ENCODE measurements around the gene TMEM95.
"Not testable (repeated sequence)": the region's sequence is repeated elsewhere in the genome, so short reads cannot be mapped to it uniquely, and the experiment has no call there.

TMEM95 gene

GRCh38 chr17:7330638-7331015 lies 24.3 kb upstream of the TMEM95 start:
- Histone ChIP-seq H3K27me3 (ENCODE audit: control insufficient read depth in 5 of 5, insufficient read depth in 4 of 5, low read length in 5 of 5) (peaks cover 8 to 25% (median 19%) of the 10 kb centered on the region in 5 donors), H3K36me3 (ENCODE audit: control insufficient read depth in 5 of 5, insufficient read depth in 5 of 5, low read length in 5 of 5) (peaks cover 0 to 16% (median 11%) of the 10 kb centered on the region in 5 donors), H3K9me3 (ENCODE audit: control insufficient read depth in 5 of 5, low read length in 5 of 5) (no peaks in the 10 kb centered on the region), H3K4me3 (ENCODE audit: low read depth in 1 of 5, low read length in 5 of 5) (peak overlapping the region in 4 of 5 donors; percentile 22 to 94 (median 90)), H3K4me1 (ENCODE audit: control insufficient read depth in 5 of 5, insufficient read depth in 5 of 5, low read length in 5 of 5) (peaks cover 3 to 29% (median 20%) of the 10 kb centered on the region in 5 donors), H3K27ac (ENCODE audit: low read depth, low read length) (peak overlapping the region; percentile 85), H3K9ac (ENCODE audit: low read length in 5 of 5) (no peak overlapping the region)

GRCh38 chr17:7332111-7332510 lies 22.8 kb upstream of the TMEM95 start:
- peaks cover 3 to 29% (median 20%) of the 10 kb centered on the region in 5 donors for H3K4me1 ChIP-seq (ENCODE audit: control insufficient read depth in 5 of 5, insufficient read depth in 5 of 5, low read length in 5 of 5)
- H3K9me3 ChIP-seq (ENCODE audit: control insufficient read depth in 5 of 5, low read length in 5 of 5), result no peaks in the 10 kb centered on the region
- no peak overlapping the region for H3K4me3 ChIP-seq (ENCODE audit: low read depth in 1 of 5, low read length in 5 of 5)
- no peak overlapping the region for H3K27ac ChIP-seq (ENCODE audit: low read depth, low read length)
- H3K9ac ChIP-seq (ENCODE audit: low read length in 5 of 5), result no peak overlapping the region
- H3K27me3 ChIP-seq (ENCODE audit: control insufficient read depth in 5 of 5, insufficient read depth in 4 of 5, low read length in 5 of 5), result peaks cover 15 to 35% (median 29%) of the 10 kb centered on the region in 5 donors
- H3K36me3 ChIP-seq (ENCODE audit: control insufficient read depth in 5 of 5, insufficient read depth in 5 of 5, low read length in 5 of 5), result peaks cover 0 to 3% (median 0%) of the 10 kb centered on the region in 5 donors

- not testable (repeated sequence) for H3K9ac ChIP-seq (ENCODE audit: low read length in 5 of 5); H3K36me3 ChIP-seq (ENCODE audit: control insufficient read depth in 5 of 5, insufficient read depth in 5 of 5, low read length in 5 of 5); H3K9me3 ChIP-seq (ENCODE audit: control insufficient read depth in 5 of 5, low read length in 5 of 5); H3K4me3 ChIP-seq (ENCODE audit: low read depth in 1 of 5, low read length in 5 of 5); H3K27ac ChIP-seq (ENCODE audit: low read depth, low read length)
- Histone ChIP-seq H3K27me3 (ENCODE audit: control insufficient read depth in 5 of 5, insufficient read depth in 4 of 5, low read length in 5 of 5) (peaks cover 15 to 37% (median 29%) of the 10 kb centered on the region in 5 donors), H3K4me1 (ENCODE audit: control insufficient read depth in 5 of 5, insufficient read depth in 5 of 5, low read length in 5 of 5) (peaks cover 3 to 26% (median 20%) of the 10 kb centered on the region in 5 donors)
Observed at GRCh38 chr17:7332600-7333069, 22.3 kb upstream of the TMEM95 start.

DNA sequence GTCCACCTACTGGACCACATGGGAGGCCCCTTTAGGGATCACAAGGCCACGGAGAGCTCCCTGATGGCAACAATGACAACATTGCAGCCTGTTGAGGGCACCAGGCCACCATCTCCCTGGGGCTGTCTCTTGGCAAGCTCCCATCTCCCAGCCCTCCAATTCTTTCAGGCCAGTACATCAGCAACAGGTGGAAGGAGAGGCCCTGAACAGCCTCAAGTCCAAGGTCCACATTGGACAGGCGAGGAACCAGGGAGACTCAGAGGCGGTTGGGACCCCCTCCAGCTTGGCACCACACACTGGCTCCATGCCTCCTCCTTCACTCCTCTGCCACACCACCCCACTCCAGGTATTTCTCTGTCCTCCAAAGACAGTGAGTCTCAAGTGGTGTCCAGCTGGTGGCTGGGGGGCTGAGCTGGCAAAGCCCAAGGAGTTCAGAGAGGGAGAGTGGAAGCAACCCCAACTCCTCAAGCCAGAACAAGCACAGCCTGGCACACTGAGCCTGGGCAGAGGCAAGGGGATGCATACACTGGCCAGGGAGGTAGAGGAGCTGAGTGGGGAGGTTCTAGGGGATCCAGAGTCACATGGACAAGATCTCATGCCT lies 19.9 kb upstream of the TMEM95 start:
- peaks cover 15 to 37% (median 29%) of the 10 kb centered on the region in 5 donors for H3K27me3 ChIP-seq (ENCODE audit: control insufficient read depth in 5 of 5, insufficient read depth in 4 of 5, low read length in 5 of 5)
- H3K27ac ChIP-seq (ENCODE audit: low read depth, low read length), result no peak overlapping the region
- no peak overlapping the region for H3K9ac ChIP-seq (ENCODE audit: low read length in 5 of 5)
- no peak overlapping the region for H3K4me3 ChIP-seq (ENCODE audit: low read depth in 1 of 5, low read length in 5 of 5)
- H3K36me3 ChIP-seq (ENCODE audit: control insufficient read depth in 5 of 5, insufficient read depth in 5 of 5, low read length in 5 of 5), result no peaks in the 10 kb centered on the region
- no peaks in the 10 kb centered on the region for H3K9me3 ChIP-seq (ENCODE audit: control insufficient read depth in 5 of 5, low read length in 5 of 5)
- H3K4me1 ChIP-seq (ENCODE audit: control insufficient read depth in 5 of 5, insufficient read depth in 5 of 5, low read length in 5 of 5), result peaks cover 0 to 8% (median 6%) of the 10 kb centered on the region in 5 donors

- H3K9ac ChIP-seq (ENCODE audit: low read length in 5 of 5); H3K27ac ChIP-seq (ENCODE audit: low read depth, low read length); H3K9me3 ChIP-seq (ENCODE audit: control insufficient read depth in 5 of 5, low read length in 5 of 5); H3K4me3 ChIP-seq (ENCODE audit: low read depth in 1 of 5, low read length in 5 of 5); H3K4me1 ChIP-seq (ENCODE audit: control insufficient read depth in 5 of 5, insufficient read depth in 5 of 5, low read length in 5 of 5); H3K36me3 ChIP-seq (ENCODE audit: control insufficient read depth in 5 of 5, insufficient read depth in 5 of 5, low read length in 5 of 5): not testable (repeated sequence)
- H3K27me3 ChIP-seq (ENCODE audit: control insufficient read depth in 5 of 5, insufficient read depth in 4 of 5, low read length in 5 of 5), result peaks cover 15 to 37% (median 29%) of the 10 kb centered on the region in 5 donors
Observed at GRCh38 chr17:7335765-7336164, 19.2 kb upstream of the TMEM95 start.

GRCh38 chr17:7336240-7337175 lies 18.4 kb upstream of the TMEM95 start, which contains the start of gene ACAP1:
ACAP1 (plus strand) TSS chr17:7336529; CDS start chr17:7336735, 206 bp downstream.
- H3K27me3 ChIP-seq (ENCODE audit: control insufficient read depth in 5 of 5, insufficient read depth in 4 of 5, low read length in 5 of 5), result peaks cover 17 to 37% (median 29%) of the 10 kb centered on the region in 5 donors
- H3K36me3 ChIP-seq (ENCODE audit: control insufficient read depth in 5 of 5, insufficient read depth in 5 of 5, low read length in 5 of 5), result no peaks in the 10 kb centered on the region
- no peaks in the 10 kb centered on the region for H3K4me1 ChIP-seq (ENCODE audit: control insufficient read depth in 5 of 5, insufficient read depth in 5 of 5, low read length in 5 of 5)
- H3K4me3 ChIP-seq (ENCODE audit: low read depth in 1 of 5, low read length in 5 of 5), result peak within 1 kb of the TSS in 2 of 5 donors; percentile 25 to 26
- peak within 1 kb of the TSS in 1 of 5 donors; percentile 23 for H3K9ac ChIP-seq (ENCODE audit: low read length in 5 of 5)
- no peak within 1 kb of the TSS for H3K27ac ChIP-seq (ENCODE audit: low read depth, low read length)
- H3K9me3 ChIP-seq (ENCODE audit: control insufficient read depth in 5 of 5, low read length in 5 of 5), result no peaks in the 10 kb centered on the region

- H3K27me3 ChIP-seq (ENCODE audit: control insufficient read depth in 5 of 5, insufficient read depth in 4 of 5, low read length in 5 of 5), result peaks cover 23 to 37% (median 31%) of the 10 kb centered on the region in 5 donors
- H3K9me3 ChIP-seq (ENCODE audit: control insufficient read depth in 5 of 5, low read length in 5 of 5); H3K4me1 ChIP-seq (ENCODE audit: control insufficient read depth in 5 of 5, insufficient read depth in 5 of 5, low read length in 5 of 5); H3K9ac ChIP-seq (ENCODE audit: low read length in 5 of 5); H3K4me3 ChIP-seq (ENCODE audit: low read depth in 1 of 5, low read length in 5 of 5); H3K27ac ChIP-seq (ENCODE audit: low read depth, low read length); H3K36me3 ChIP-seq (ENCODE audit: control insufficient read depth in 5 of 5, insufficient read depth in 5 of 5, low read length in 5 of 5): not testable (repeated sequence)
Observed at GRCh38 chr17:7337600-7337999, 17.4 kb upstream of the TMEM95 start.

DNA sequence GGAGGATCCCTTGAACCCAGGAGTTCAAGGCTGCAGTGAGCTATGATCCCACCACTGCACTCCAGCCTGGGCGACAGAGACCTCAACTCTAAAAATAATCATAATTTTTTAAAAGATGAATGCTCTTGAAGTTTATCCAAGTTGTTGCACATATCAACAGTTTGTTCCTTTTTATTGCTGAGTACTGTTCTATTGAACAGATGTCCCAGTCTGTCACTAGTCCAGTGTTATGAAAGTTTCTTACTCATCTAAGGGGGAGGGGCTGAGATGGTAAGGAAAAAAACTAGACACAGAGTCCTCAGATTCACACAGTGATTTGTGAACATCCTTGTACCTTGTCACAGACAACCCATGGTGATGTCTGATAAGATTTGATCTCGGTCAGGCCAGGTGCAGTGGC lies 14.8 kb upstream of the TMEM95 start:
- no peaks in the 10 kb centered on the region for H3K36me3 ChIP-seq (ENCODE audit: control insufficient read depth in 5 of 5, insufficient read depth in 5 of 5, low read length in 5 of 5)
- peaks cover 16 to 24% (median 20%) of the 10 kb centered on the region in 5 donors for H3K27me3 ChIP-seq (ENCODE audit: control insufficient read depth in 5 of 5, insufficient read depth in 4 of 5, low read length in 5 of 5)
- peaks cover 0 to 4% (median 0%) of the 10 kb centered on the region in 5 donors for H3K4me1 ChIP-seq (ENCODE audit: control insufficient read depth in 5 of 5, insufficient read depth in 5 of 5, low read length in 5 of 5)
- H3K9me3 ChIP-seq (ENCODE audit: control insufficient read depth in 5 of 5, low read length in 5 of 5), result no peaks in the 10 kb centered on the region
- no peak overlapping the region for H3K9ac ChIP-seq (ENCODE audit: low read length in 5 of 5)
- H3K4me3 ChIP-seq (ENCODE audit: low read depth in 1 of 5, low read length in 5 of 5), result no peak overlapping the region
- H3K27ac ChIP-seq (ENCODE audit: low read depth, low read length), result no peak overlapping the region

DNA sequence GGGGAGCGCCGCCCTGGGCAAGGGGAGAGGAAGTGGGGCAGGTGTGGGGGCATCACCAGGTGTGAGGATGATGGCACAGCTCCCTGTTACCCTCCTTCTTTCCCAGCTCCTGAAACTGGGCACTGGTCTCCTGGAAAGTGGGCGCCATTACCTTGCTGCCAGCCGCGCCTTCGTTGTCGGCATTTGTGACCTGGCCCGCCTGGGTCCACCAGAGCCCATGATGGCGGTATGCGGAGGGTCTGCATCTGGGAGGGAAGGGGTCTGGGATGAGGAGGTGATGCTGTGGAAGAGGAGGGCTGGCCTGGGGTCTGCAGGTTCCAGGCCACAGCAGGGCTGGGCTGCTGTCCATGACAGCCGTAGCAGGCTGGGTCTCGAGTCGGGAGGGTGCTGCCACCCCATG lies 13.1 kb upstream of the TMEM95 start:
- Histone ChIP-seq H3K9ac (ENCODE audit: low read length in 5 of 5) (no peak overlapping the region), H3K4me3 (ENCODE audit: low read depth in 1 of 5, low read length in 5 of 5) (no peak overlapping the region), H3K27ac (ENCODE audit: low read depth, low read length) (no peak overlapping the region), H3K27me3 (ENCODE audit: control insufficient read depth in 5 of 5, insufficient read depth in 4 of 5, low read length in 5 of 5) (peaks cover under 1 to 12% (median 11%) of the 10 kb centered on the region in 5 donors), H3K9me3 (ENCODE audit: control insufficient read depth in 5 of 5, low read length in 5 of 5) (no peaks in the 10 kb centered on the region), H3K36me3 (ENCODE audit: control insufficient read depth in 5 of 5, insufficient read depth in 5 of 5, low read length in 5 of 5) (no peaks in the 10 kb centered on the region), H3K4me1 (ENCODE audit: control insufficient read depth in 5 of 5, insufficient read depth in 5 of 5, low read length in 5 of 5) (peaks cover 0 to 4% (median 0%) of the 10 kb centered on the region in 5 donors)

GRCh38 chr17:7343250-7343649 lies 11.7 kb upstream of the TMEM95 start:
- Histone ChIP-seq H3K9me3 (ENCODE audit: control insufficient read depth in 5 of 5, low read length in 5 of 5) (no peaks in the 10 kb centered on the region), H3K36me3 (ENCODE audit: control insufficient read depth in 5 of 5, insufficient read depth in 5 of 5, low read length in 5 of 5) (no peaks in the 10 kb centered on the region), H3K4me1 (ENCODE audit: control insufficient read depth in 5 of 5, insufficient read depth in 5 of 5, low read length in 5 of 5) (peaks cover 0 to 4% (median 0%) of the 10 kb centered on the region in 5 donors), H3K27ac (ENCODE audit: low read depth, low read length) (no peak overlapping the region), H3K27me3 (ENCODE audit: control insufficient read depth in 5 of 5, insufficient read depth in 4 of 5, low read length in 5 of 5) (peaks cover 0 to 10% (median 8%) of the 10 kb centered on the region in 5 donors), H3K4me3 (ENCODE audit: low read depth in 1 of 5, low read length in 5 of 5) (no peak overlapping the region), H3K9ac (ENCODE audit: low read length in 5 of 5) (peak overlapping the region in 1 of 5 donors; percentile 68)

Data from subcutaneous abdominal adipose tissue (tissue), 5 donors.